PFSK-1 (cell line): ENCODE data around the gene DPP4.

Experiments used
- FOXP2 ChIP-seq: optimal IDR thresholded peaks from 2 replicates; pipeline ENCODE3; 2011; ENCODE audit warnings: borderline replicate concordance, control low read depth, inconsistent platforms; ENCODE audit not compliant: insufficient read depth; ENCODE audit errors: extremely low read length, extremely low read depth
- POLR2AphosphoS5 ChIP-seq: IDR thresholded peaks from 2 replicates; pipeline ENCODE4 v1.6.1; 2012; ENCODE audit warnings: low read depth, mild to moderate bottlenecking, control low read depth, low read length, moderate library complexity
- REST ChIP-seq, 2 experiments: IDR thresholded peaks; 2 replicates each; pipeline versions ENCODE4 v1.6.1 to v1.8.0; 2011 to 2012; ENCODE audit warnings: low read depth in 2 of 2, low read length in 2 of 2, control low read depth in 1 of 2, inconsistent platforms in 1 of 2, mild to moderate bottlenecking in 1 of 2, moderate library complexity in 1 of 2; ENCODE audit not compliant: insufficient read depth in 1 of 2
- SIN3A ChIP-seq: IDR thresholded peaks from 2 replicates; pipeline ENCODE4 v1.6.1; 2012; ENCODE audit warnings: mild to moderate bottlenecking, low read length, moderate library complexity, borderline replicate concordance; ENCODE audit not compliant: insufficient read depth
- TAF1 ChIP-seq: IDR thresholded peaks from 2 replicates; pipeline ENCODE4 v1.6.1; 2012; ENCODE audit warnings: low read length, control low read depth, borderline replicate concordance; ENCODE audit not compliant: insufficient read depth

The DPP4 gene

GRCh38 chr2:162062559-162062958, 11.5 kb downstream of the DPP4 start:
- TF ChIP-seq REST (IDR thresholded peaks at IDR 0.05; ENCODE audit: insufficient read depth in 1 of 2, low read depth in 2 of 2, low read length in 2 of 2): no peak

GRCh38 chr2:162061021-162061420, 13.0 kb downstream of the DPP4 start:
- TF ChIP-seq SIN3A (no peak), POLR2AphosphoS5 (no peak), TAF1 (no peak), REST (IDR thresholded peaks at IDR 0.05; ENCODE audit: insufficient read depth in 1 of 2, low read depth in 2 of 2, low read length in 2 of 2) (no peak), FOXP2 (no peak)

GRCh38 chr2:162060532-162060931, 13.5 kb downstream of the DPP4 start:
- TF ChIP-seq SIN3A: no peak
- TF ChIP-seq TAF1: no peak
- TF ChIP-seq POLR2AphosphoS5: no peak
- no peak for TF ChIP-seq FOXP2
- no peak for TF ChIP-seq REST (IDR thresholded peaks at IDR 0.05; ENCODE audit: insufficient read depth in 1 of 2, low read depth in 2 of 2, low read length in 2 of 2)

GRCh38 chr2:162058973-162059668, 14.9 kb downstream of the DPP4 start:
- TF ChIP-seq REST (IDR thresholded peaks at IDR 0.05; ENCODE audit: insufficient read depth in 1 of 2, low read depth in 2 of 2, low read length in 2 of 2): no peak
- TF ChIP-seq SIN3A: no peak
- TF ChIP-seq FOXP2: no peak
- TF ChIP-seq TAF1: no peak
- TF ChIP-seq POLR2AphosphoS5: no peak

GRCh38 chr2:162057426-162057825, 16.6 kb downstream of the DPP4 start:
- TF ChIP-seq SIN3A: no peak
- no peak for TF ChIP-seq REST (IDR thresholded peaks at IDR 0.05; ENCODE audit: insufficient read depth in 1 of 2, low read depth in 2 of 2, low read length in 2 of 2)
- no peak for TF ChIP-seq FOXP2
- TF ChIP-seq TAF1: no peak
- no peak for TF ChIP-seq POLR2AphosphoS5
